ENCODE results near the gene STX16. TPM values are rescaled to one million over a fixed set of nuclear protein-coding genes. Genes with fewer than 3 reads are reported as not detected.

STX16 gene
- total RNA-seq, 4 donors from 2014 or later: 53.2 to 112 (median 65.8) TPM

DNA sequence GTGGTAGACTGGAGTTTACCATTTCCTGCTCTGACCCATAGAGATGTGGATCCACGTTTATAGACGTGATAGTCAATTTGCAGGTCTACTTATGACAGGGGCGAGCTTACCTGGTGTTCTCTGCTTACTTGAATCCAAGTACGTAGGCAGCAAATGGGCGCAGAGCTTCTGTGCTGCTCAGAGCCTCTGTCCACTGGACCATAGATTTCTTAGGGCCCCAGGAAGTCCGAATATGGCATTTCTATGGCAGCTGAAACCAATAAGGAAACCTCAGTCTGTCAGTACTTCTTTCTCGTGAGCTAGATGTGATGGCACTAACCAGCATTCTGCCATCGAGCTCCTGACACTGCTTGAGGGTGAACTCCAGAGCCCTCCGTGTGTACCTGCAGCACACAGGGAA lies 22.0 kb downstream of the STX16 start:
- TF ChIP-seq, protein P1, sequence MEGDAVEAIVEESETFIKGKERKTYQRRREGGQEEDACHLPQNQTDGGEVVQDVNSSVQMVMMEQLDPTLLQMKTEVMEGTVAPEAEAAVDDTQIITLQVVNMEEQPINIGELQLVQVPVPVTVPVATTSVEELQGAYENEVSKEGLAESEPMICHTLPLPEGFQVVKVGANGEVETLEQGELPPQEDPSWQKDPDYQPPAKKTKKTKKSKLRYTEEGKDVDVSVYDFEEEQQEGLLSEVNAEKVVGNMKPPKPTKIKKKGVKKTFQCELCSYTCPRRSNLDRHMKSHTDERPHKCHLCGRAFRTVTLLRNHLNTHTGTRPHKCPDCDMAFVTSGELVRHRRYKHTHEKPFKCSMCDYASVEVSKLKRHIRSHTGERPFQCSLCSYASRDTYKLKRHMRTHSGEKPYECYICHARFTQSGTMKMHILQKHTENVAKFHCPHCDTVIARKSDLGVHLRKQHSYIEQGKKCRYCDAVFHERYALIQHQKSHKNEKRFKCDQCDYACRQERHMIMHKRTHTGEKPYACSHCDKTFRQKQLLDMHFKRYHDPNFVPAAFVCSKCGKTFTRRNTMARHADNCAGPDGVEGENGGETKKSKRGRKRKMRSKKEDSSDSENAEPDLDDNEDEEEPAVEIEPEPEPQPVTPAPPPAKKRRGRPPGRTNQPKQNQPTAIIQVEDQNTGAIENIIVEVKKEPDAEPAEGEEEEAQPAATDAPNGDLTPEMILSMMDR (IDR thresholded peaks at IDR 0.05; ENCODE audit: low read depth): no peak

DNA sequence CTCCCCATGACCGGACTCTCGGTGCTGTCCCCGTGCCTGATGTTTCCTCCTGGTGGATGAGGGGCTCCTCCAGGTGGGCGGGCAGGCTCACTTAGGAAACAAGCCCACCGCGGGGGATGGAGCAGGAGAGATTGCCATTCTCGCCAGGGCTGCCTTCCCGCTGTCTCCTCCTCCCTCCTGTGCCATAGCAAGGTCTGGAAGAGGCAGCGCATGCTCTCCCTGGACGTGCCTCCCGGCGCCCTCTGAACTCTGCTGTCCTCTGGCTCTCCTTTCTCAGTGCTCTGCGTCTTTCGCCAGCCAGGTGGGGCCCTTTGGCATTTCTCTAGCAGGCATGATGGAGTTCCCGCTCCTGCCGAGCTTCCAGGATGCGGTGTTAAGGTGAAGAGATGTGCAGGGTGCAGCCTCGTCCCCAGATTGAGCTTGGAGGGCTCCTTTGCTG lies 24.1 kb downstream of the STX16 start:
- TF ChIP-seq, protein P1 (IDR thresholded peaks at IDR 0.05; ENCODE audit: low read depth): no peak

DNA sequence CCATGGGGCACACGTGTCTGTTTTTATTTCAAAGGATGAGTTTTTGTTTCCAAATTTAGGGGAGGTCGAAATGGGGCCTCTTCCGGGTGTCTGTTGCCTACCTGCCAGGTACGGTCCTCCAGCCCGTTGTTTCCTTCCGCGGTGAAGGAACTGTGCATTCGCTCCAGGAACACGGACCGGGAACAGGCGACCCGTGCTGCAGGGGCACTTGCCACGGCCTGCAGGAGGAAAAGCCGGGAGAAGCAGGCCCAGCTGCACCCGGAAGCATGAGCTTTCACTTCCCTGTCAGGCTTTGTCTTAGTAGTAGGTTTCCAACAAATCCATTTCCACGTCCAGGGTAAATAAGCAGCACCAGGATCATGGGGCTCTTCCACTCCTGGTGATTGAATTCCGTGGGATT lies 24.6 kb downstream of the STX16 start:
- TF ChIP-seq, protein P1 (IDR thresholded peaks at IDR 0.05; ENCODE audit: low read depth): no peak

DNA sequence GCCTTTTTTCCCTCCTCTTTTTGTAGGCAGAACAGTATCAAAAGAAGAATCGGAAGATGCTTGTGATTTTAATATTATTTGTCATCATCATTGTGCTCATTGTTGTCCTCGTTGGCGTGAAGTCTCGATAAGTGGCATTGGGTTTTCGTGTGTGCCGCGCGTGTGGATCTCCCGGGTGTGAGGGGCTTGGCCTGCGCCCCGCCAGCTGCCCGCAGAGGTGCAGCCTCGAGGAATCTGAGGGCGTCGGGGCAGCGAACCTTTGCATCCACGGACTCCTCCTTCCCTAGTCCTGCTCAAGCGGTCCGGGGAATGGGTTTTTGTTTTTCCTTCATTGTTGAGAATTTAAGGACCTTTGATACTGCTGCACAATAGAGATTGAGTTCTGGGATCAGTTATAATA lies 25.1 kb downstream of the STX16 start:
- TF ChIP-seq, protein P1 (IDR thresholded peaks at IDR 0.05; ENCODE audit: low read depth): no peak

DNA sequence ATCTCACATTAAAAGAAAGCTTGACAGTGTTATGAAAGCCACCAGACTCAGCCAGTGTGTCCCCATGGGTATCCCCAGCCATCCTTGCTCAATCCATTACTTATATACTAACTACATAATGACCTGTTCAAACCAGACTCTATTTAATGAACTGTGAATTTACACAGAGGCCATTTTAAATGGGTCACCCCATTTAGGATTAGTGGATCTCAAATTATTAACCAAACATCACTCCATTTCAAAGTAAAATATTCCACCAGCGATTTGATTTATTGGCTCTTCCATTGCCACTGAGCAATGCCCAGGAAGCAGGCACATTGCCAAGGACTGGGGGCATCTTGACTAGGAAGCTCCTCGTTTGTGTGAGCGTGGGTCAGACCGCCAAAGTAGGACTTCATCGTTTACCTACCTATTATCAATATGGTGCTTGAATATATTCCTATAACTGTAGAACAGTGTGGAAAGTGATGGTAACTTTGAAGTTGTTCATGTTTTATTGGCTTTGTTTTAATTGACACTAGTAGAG lies 26.1 kb downstream of the STX16 start:
- TF ChIP-seq, protein P1 (IDR thresholded peaks at IDR 0.05; ENCODE audit: low read depth): no peak

DNA sequence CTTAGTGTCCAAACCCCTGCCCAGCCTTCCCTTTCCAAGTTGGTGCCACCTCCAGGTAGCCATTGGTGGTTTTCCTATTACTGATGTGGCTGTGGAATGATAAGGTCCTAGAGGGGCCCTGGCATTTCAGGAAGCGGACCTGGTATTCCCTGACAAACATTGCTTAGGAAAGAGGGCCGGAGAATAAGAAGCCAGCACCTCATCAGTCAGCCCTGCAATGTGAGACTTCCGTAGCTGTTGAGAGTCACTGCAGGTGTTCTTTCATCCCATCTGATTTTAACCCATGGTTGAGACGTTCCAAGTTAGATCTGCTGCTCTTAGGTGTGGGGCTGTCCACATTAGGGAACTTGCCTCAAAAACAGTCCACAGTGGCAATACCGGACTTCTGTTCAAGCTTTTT lies 26.7 kb downstream of the STX16 start:
- TF ChIP-seq, protein P1 (IDR thresholded peaks at IDR 0.05; ENCODE audit: low read depth): no peak

DNA sequence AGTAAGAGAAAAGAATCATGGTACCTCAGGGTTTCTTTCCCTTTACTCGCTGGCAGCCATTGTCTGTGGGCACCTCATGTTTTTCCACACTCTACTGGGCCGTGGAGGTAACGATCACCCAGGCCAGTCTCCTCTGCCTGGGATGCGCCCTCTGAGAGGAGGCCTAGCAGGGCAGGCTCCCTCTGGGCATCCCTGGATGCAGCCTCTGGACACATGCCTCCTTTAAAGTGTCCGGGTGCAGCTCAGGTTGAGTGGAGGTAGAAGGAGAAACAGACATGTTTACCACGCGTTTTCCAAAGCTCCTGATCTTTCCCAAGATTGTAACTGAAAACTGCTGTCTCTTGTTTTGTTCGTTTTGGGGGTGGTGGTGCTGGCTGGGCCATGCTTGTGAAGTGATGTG lies 27.7 kb downstream of the STX16 start:
- TF ChIP-seq, protein P1 (IDR thresholded peaks at IDR 0.05; ENCODE audit: low read depth): no peak

Data from subcutaneous adipose tissue (tissue), 4 donors.